Glomerular visceral epithelial cell (primary cell): ENCODE results near the gene FBN1.

Experiments
- DNase-seq: peaks from one replicate; pipeline ENCODE4 v3.0.0-alpha.2; 2016; ENCODE audit errors: extremely low spot score

Gene FBN1

GRCh38 chr15:48652510-48653076, 7.1 kb upstream of the FBN1 start:
- DNase-seq = no peak

GRCh38 chr15:48650931-48651330, 5.4 kb upstream of the FBN1 start:
- no peak for DNase-seq

- peak; percentile 52 for DNase-seq
Measured at GRCh38 chr15:48647962-48648361, 2.5 kb upstream of the FBN1 start.

GRCh38 chr15:48646331-48646730, 822 bp upstream of the FBN1 start:
- DNase-seq = no peak

GRCh38 chr15:48644827-48645557, 517 bp downstream of the FBN1 start:
- peak; percentile 64 for DNase-seq

GRCh38 chr15:48644467-48644826, 1.1 kb downstream of the FBN1 start:
- DNase-seq = no peak

GRCh38 chr15:48643776-48644466, 1.6 kb downstream of the FBN1 start:
- no peak for DNase-seq

GRCh38 chr15:48643206-48643605, 2.3 kb downstream of the FBN1 start:
- DNase-seq = no peak

- DNase-seq = no peak
Measured at GRCh38 chr15:48642795-48643194, 2.7 kb downstream of the FBN1 start.

GRCh38 chr15:48641416-48641815, 4.1 kb downstream of the FBN1 start:
- DNase-seq = peak; percentile 40

- no peak for DNase-seq
Measured at GRCh38 chr15:48638963-48639362, 6.5 kb downstream of the FBN1 start.

- no peak for DNase-seq
Measured at GRCh38 chr15:48637639-48638038, 7.9 kb downstream of the FBN1 start.

GRCh38 chr15:48636511-48636910, 9.0 kb downstream of the FBN1 start:
- DNase-seq = no peak

- peak; percentile 63 for DNase-seq
Measured at GRCh38 chr15:48634893-48635292, 10.6 kb downstream of the FBN1 start.

- no peak for DNase-seq
Measured at GRCh38 chr15:48634096-48634495, 11.4 kb downstream of the FBN1 start.

GRCh38 chr15:48632651-48633050, 12.9 kb downstream of the FBN1 start:
- no peak for DNase-seq

GRCh38 chr15:48631176-48631770, 14.2 kb downstream of the FBN1 start:
- DNase-seq = no peak

- DNase-seq = no peak
Measured at GRCh38 chr15:48630245-48630644, 15.3 kb downstream of the FBN1 start.

- DNase-seq = no peak
Measured at GRCh38 chr15:48628832-48629231, 16.7 kb downstream of the FBN1 start.

- no peak for DNase-seq
Measured at GRCh38 chr15:48627260-48627940, 18.1 kb downstream of the FBN1 start.

GRCh38 chr15:48625126-48625525, 20.4 kb downstream of the FBN1 start:
- DNase-seq = peak; percentile 66

- DNase-seq = no peak
Measured at GRCh38 chr15:48624700-48625099, 20.8 kb downstream of the FBN1 start.
